GM12878 (cell line): ENCODE measurements around the gene TAS1R2. TPM values are rescaled to one million over a fixed set of nuclear protein-coding genes. Genes with fewer than 3 reads are reported as not detected.

ENCODE experiments used
- ATAC-seq: fragments of 200-7000 bp; cut with Tn5 transposase; 3 replicates; pipeline ENCODE4 v1.9.1; 2020; ENCODE audit warnings: mild to moderate bottlenecking, moderate library complexity
- BruUV-seq: library from RNA; stranded (reverse); fragments of 400-500 nt; replicated peaks from 2 replicates; lab custom pipeline; 2021; lab: Mats Ljungman, UMichigan
- CTCF ChIA-PET: fragments of 300-600 bp; sonication (Branson Sonifier 250); formaldehyde crosslinking; extraction: SDS; loops from one replicate; lab custom pipeline; 2021; ENCODE audit warnings: inconsistent platforms; lab: Yijun Ruan, JAX
- POLR2A ChIA-PET: fragments of 350-600 bp; formaldehyde crosslinking; extraction: SDS; loops from one replicate; lab custom pipeline; 2021; ENCODE audit warnings: inconsistent platforms; lab: Charles Lee
- RAD21 ChIA-PET: fragments of 300-600 bp; sonication (Branson Sonifier 250); formaldehyde crosslinking; loops from one replicate; lab custom pipeline; 2023; ENCODE audit warnings: antibody characterized with exemption; ENCODE audit not compliant: unreplicated experiment; lab: Charles Lee
- SMC1A ChIA-PET: fragments of 300-600 bp; sonication (Branson Sonifier 250); formaldehyde crosslinking; loops from one replicate; lab custom pipeline; 2023; ENCODE audit not compliant: unreplicated experiment, uncharacterized antibody; lab: Charles Lee
- DNase-seq: peaks from one replicate; pipeline ENCODE4 v3.0.0-alpha.2; 2011; ENCODE audit warnings: low read depth, low spot score
- FAIRE-seq: peaks from 3 replicates; lab custom pipeline; 2011; peaks lifted over from hg19 to GRCh38; lab: Jason Lieb, UNC
- H2AFZ ChIP-seq: 2 replicates; pipeline ENCODE4 v1.6.0; 2011; ENCODE audit warnings: low read depth, low read length, control low read depth; ENCODE audit not compliant: control insufficient read depth
- H3K27ac ChIP-seq: 2 replicates; pipeline ENCODE4 v1.5.1; 2011; ENCODE audit warnings: control low read depth; ENCODE audit not compliant: control insufficient read depth, insufficient read depth
- H3K27me3 ChIP-seq, 2 experiments: replicated peaks in 1 of 2; 2 replicates each; pipeline versions ENCODE4 v1.6.0 to v1.6.1; 2011; ENCODE audit warnings: low read length in 1 of 2; ENCODE audit not compliant: control insufficient read depth in 2 of 2, insufficient read depth in 2 of 2
- H3K36me3 ChIP-seq, 2 experiments: 2 replicates each; pipeline ENCODE4 v1.5.1; 2011; ENCODE audit warnings: low read length in 1 of 2; ENCODE audit not compliant: control insufficient read depth in 2 of 2, insufficient read depth in 2 of 2
- H3K4me1 ChIP-seq: 2 replicates; pipeline ENCODE4 v1.6.1; 2011; ENCODE audit warnings: mild to moderate bottlenecking, low read length, moderate library complexity, mixed read lengths; ENCODE audit not compliant: control insufficient read depth, insufficient read depth
- H3K4me2 ChIP-seq: 2 replicates; pipeline ENCODE4 v1.6.0; 2011; ENCODE audit warnings: control low read depth; ENCODE audit not compliant: control insufficient read depth, insufficient read depth
- H3K4me3 ChIP-seq: fragments of 200-600 bp; sonication (generic); 2 replicates; pipeline ENCODE4 v1.5.1; 2016
- H3K79me2 ChIP-seq: 2 replicates; pipeline ENCODE4 v1.6.0; 2011; ENCODE audit warnings: low read length; ENCODE audit not compliant: control insufficient read depth, insufficient read depth
- H3K9ac ChIP-seq: 2 replicates; pipeline ENCODE4 v1.8.0; 2011; ENCODE audit warnings: low read length, control low read depth, mixed read lengths; ENCODE audit not compliant: control insufficient read depth, insufficient read depth
- H3K9me3 ChIP-seq: replicated peaks from 3 replicates; pipeline ENCODE4 v1.5.1; 2011; ENCODE audit warnings: mild to moderate bottlenecking, low read length; ENCODE audit not compliant: control insufficient read depth, insufficient read depth
- H4K20me1 ChIP-seq: 2 replicates; pipeline ENCODE4 v1.6.0; 2011; ENCODE audit not compliant: control insufficient read depth, insufficient read depth
- CTCF ChIP-seq, 3 experiments: IDR thresholded peaks in 2 of 3; conservative IDR thresholded peaks in 1 of 3; 2 replicates each; pipeline ENCODE4 v1.5.1; 2011; ENCODE audit warnings: low read depth in 3 of 3, low read length in 3 of 3, mild to moderate bottlenecking in 3 of 3, control low read depth in 2 of 3, moderate library complexity in 2 of 3, inconsistent platforms in 1 of 3, mixed read lengths in 1 of 3; ENCODE audit not compliant: control insufficient read depth in 2 of 3, insufficient read depth in 1 of 3; ENCODE audit errors: extremely low read depth in 1 of 3
- MLLT1 ChIP-seq: fragments of 450-650 bp; IDR thresholded peaks from 2 replicates; pipeline ENCODE4 v1.6.1; 2016; ENCODE audit warnings: mild to moderate bottlenecking
- RAD21 ChIP-seq: IDR thresholded peaks from 2 replicates; pipeline ENCODE4 v1.6.1; 2011; ENCODE audit warnings: mild to moderate bottlenecking, low read depth, low read length, moderate library complexity; ENCODE audit not compliant: insufficient read depth
- SMARCA5 ChIP-seq: fragments of 450-650 bp; IDR thresholded peaks from 2 replicates; pipeline ENCODE4 v1.6.1; 2017; ENCODE audit warnings: mild to moderate bottlenecking
- SMC3 ChIP-seq: IDR thresholded peaks from 2 replicates; pipeline ENCODE4 v1.6.1; 2011; ENCODE audit warnings: low read length, improper control_type of control experiment, borderline replicate concordance
- TARDBP ChIP-seq: IDR thresholded peaks from 2 replicates; pipeline ENCODE4 v1.6.1; 2016; ENCODE audit warnings: borderline replicate concordance
- WGBS: methylation state at CpG from one replicate; pipeline ENCODE4 v1.1.6; 2016; ENCODE audit warnings: low lambda C conversion rate; ENCODE audit not compliant: insufficient replicate concordance, insufficient coverage; ENCODE audit errors: missing lambda C conversion rate; 5-methylcytosine and 5-hydroxymethylcytosine counted together
- in situ Hi-C: fragments of 300-500 bp; cut with MboI; formaldehyde crosslinking; loops from 9 replicates; pipeline ENCODE4 v1.14.3; 2018; ENCODE audit warnings: mixed read lengths
- intact Hi-C: fragments of 100-400 bp; cut with micrococcal nuclease; formaldehyde crosslinking; loops from one replicate; pipeline ENCODE4 v1.14.2; 2022; ENCODE audit not compliant: unreplicated experiment
- polyA plus RNA-seq, 11 experiments: library from polyadenylated mRNA; depleted of rRNA in 4 of 11; unstranded in 6 of 11; stranded (reverse) in 5 of 11; fragments of >200 nt; fragmentation: Nextera tagmentation in 4 of 11; fragmentation: Illumina TruSeq in 1 of 11; extraction: Ambion mirVana in 4 of 11; extraction: Trizol in 1 of 11; gene quantifications; 1 replicate in 1 of 11; 2 replicates in 10 of 11; pipeline versions ENCODE4 v1.2.1 to v1.2.3, GENCODE V29; 2011 to 2016; ENCODE audit warnings: inconsistent platforms in 2 of 11, missing spikeins in 2 of 11, low read depth in 1 of 11
- total RNA-seq, 4 experiments: library from RNA; depleted of rRNA in 3 of 4; stranded (reverse); fragments of >200 nt in 3 of 4; fragmentation: Illumina TruSeq in 1 of 4; extraction: Trizol in 1 of 4; gene quantifications; 2 replicates each; pipeline versions ENCODE4 v1.2.1 to v1.2.3, GENCODE V29; 2013 to 2021

TAS1R2 gene
- total and polyA plus RNA-seq, 10 of the 15 experiments (the other 5 are each of a cell fraction or from before 2014, with no cell fraction given) = not detected

- no TSS peak for BruUV-seq
- DNase-seq = no peak
- Histone ChIP-seq H2AFZ (peak overlapping the region; percentile 19; the same call in 1 of the 2 replicates), H3K27ac (no peak overlapping the region), H3K9me3 (no peaks in the 10 kb centered on the region; the same call in 2 of the 3 replicates), H3K79me2 (no peaks in the 10 kb centered on the region), H3K36me3 (peaks cover 5 to 12% of the 10 kb centered on the region in 2 experiments; a peak in 3 of 4 replicates), H3K4me1 (peaks cover 17% of the 10 kb centered on the region), H3K9ac (no peak overlapping the region), H3K27me3 (no peaks in the 10 kb centered on the region), H3K4me3 (no peak overlapping the region), H4K20me1 (no peaks in the 10 kb centered on the region), H3K4me2 (no peak overlapping the region; the same call in 1 of the 2 replicates)
- TF ChIP-seq CTCF (IDR thresholded peaks at IDR 0.05 in 2 of 3, conservative IDR thresholded peaks at IDR 0.05 in 1 of 3; ENCODE audit: control insufficient read depth in 2 of 3, extremely low read depth in 1 of 3, insufficient read depth in 1 of 3, low read depth in 3 of 3, low read length in 3 of 3) = peak; percentile 62 to 83 (median 75)
- TF ChIP-seq SMC3 = peak; percentile 59; the same call in 1 of the 2 replicates
- TF ChIP-seq MLLT1 = peak; percentile 44; the same call in 1 of the 2 replicates
- no peak for TF ChIP-seq TARDBP
- 0 out of 2 replicates have a peak, but pooled peaks have one; percentile 67 for TF ChIP-seq SMARCA5
- peak; percentile 58 for TF ChIP-seq RAD21
- in situ Hi-C loops (loop anchor here (5.0 kb wide), 1 partner anchor 190 kb away; no protein-coding TSS in a partner anchor), intact Hi-C loops (no loop called here)
- CTCF ChIA-PET = interaction anchor here (0.6 to 5.3 kb wide), 45 partner anchors 7 to 406 kb away, joined by 3 to 86 read pairs (median 4); partner anchors contain the start of genes IFFO2 and MRTO4
- peak; percentile 12 for ATAC-seq
- RAD21 ChIA-PET = interaction anchor here (0.7 to 1.7 kb wide), 8 partner anchors 10 to 319 kb away, joined by 3 to 11 read pairs (median 4); no protein-coding TSS in a partner anchor
- POLR2A ChIA-PET = no interaction called here
- WGBS = 65% methylated on average over 16 of the region's 16 CpGs
- SMC1A ChIA-PET = interaction anchor here (0.7 to 3.4 kb wide), 17 partner anchors 17 to 344 kb away, joined by 3 to 14 read pairs (median 4); partner anchors contain the start of genes EMC1 and MRTO4
- peak; percentile 70 for FAIRE-seq
Measured at GRCh38 chr1:18907021-18907916, 47.8 kb upstream of the TAS1R2 start.
